GM10847 (cell line): Measurements from ENCODE around the gene ZBTB7B.

Experiments used
- POLR2A ChIP-seq: IDR thresholded peaks from 2 replicates; pipeline ENCODE4 v1.6.1; 2011; ENCODE audit not compliant: insufficient read length; ENCODE audit errors: extremely low read depth

Gene ZBTB7B

DNA sequence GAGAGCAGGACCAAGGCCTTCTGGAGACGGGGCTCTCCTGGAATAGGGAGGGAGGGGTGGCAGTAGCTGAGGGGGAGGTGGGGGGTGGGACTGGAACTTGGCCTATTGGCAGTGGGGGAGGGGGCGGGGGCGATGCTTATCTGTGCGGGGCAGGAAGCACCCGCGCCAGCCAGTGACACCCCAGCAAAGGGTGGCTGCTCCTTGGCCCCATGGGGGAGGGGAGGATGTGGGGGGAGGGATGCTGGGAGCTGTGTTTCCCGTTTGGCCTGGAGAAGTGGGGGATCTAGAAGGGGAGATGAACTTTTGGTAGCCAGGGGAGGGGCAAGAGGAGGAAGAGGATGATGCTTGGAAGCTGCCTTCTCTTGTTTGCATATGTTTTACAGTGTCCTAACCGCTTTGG, 11.0 kb downstream of the ZBTB7B start:
- no peak for TF ChIP-seq POLR2A

DNA sequence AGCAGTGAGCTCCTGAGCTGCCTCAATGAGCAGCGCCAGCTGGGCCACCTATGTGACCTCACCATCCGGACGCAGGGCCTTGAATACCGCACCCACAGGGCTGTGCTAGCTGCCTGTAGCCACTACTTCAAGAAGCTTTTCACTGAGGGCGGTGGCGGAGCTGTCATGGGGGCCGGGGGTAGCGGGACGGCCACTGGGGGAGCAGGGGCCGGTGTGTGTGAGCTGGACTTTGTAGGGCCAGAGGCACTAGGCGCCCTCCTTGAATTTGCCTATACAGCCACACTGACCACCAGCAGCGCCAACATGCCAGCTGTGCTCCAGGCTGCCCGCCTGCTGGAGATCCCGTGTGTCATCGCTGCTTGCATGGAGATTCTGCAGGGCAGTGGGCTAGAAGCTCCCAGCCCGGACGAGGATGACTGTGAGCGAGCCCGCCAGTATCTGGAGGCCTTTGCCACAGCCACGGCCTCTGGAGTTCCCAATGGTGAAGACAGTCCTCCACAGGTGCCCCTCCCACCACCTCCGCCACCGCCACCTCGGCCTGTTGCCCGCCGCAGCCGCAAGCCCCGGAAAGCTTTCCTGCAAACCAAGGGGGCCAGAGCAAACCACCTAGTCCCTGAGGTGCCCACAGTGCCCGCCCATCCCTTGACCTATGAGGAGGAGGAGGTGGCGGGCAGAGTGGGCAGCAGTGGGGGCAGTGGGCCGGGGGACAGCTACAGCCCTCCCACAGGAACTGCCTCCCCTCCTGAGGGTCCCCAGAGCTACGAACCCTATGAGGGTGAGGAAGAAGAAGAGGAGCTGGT, 12.3 kb downstream of the ZBTB7B start:
- no peak for TF ChIP-seq POLR2A

DNA sequence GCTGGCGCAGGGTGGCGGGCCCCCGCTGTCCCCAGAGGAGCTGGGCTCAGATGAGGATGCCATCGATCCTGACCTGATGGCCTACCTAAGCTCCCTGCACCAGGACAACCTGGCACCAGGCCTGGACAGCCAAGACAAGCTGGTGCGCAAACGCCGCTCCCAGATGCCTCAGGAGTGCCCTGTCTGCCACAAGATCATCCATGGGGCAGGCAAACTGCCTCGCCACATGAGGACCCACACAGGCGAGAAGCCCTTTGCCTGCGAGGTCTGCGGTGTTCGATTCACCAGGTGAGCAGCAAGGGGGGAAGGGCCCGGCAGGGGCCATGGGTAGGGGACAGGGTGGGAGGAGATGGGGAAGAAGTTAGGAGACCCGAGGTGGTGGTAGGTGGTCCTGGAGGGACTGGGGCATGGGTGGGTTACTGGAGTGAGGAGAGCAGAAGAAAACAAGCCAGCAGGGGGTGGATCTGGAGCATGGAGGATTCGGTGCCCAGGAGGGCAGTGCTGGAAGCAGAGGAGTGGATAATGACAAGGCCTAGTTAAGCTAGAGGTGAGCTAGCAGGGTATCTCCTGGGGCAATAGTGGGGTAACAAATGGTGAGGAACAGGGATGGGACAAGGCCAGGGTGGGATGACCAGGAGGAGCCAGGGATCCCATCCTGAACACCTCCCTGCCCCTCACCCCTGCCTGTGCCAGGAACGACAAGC, 13.1 kb downstream of the ZBTB7B start:
- TF ChIP-seq POLR2A = no peak

DNA sequence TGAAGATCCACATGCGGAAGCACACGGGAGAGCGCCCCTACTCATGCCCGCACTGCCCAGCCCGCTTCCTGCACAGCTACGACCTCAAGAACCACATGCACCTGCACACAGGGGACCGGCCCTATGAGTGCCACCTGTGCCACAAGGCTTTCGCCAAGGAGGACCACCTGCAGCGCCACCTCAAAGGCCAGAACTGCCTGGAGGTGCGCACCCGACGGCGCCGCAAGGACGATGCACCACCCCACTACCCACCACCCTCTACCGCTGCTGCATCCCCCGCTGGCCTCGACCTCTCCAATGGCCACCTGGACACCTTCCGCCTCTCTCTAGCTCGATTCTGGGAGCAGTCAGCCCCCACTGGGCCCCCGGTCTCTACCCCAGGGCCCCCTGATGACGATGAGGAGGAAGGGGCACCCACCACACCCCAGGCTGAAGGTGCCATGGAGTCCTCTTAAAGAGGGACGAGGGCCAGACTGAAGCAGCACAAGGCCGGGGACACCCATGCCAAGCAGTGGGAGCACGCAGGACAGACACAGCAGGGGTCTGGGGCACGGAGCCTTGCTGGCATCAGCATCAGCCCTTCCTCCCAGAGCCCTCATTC, 13.7 kb downstream of the ZBTB7B start:
- TF ChIP-seq POLR2A = no peak

DNA sequence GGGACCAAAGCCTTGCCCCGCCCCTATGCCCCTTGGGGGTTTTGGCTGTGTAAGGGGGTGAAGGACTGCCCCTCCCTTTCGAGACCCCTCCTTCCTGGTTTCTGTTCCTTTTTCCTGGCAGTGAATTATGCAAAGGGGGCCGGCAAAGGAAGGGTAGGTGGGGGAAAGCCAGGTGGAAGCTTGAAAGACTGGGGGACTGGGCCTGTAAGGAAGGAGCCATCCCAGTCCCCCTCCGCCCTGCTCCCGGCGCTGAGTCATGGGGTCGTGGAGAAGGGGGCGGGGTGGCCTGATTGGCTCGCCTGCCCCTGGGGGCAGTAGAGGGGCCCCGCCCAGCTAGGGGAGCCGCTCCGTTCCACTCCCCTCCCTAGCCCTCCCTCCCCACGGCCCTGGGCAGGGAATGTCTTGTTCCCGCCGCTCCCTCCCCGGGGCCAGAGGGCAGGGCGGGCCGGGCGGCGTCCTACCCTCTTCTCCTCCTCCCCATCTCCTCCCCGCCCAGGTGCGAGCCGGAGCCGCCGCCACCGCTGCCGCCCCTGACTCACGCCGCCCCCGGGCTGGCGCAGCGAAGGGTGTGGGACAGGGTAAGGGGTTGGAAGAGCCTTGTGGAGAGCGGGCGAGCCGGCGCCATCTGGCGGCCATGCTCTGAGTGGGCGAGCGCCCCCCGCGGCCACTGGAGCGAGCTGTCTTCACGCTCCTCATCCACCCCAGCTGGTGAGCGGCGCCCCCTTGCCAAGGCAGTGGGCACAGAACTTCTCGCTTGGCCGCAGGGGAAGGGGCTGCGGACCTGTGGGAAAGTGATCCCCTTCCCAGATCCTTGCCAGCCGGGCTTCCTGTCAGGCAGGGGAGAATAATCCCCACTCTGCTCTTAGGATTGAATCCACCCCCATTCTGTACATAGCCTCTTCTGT, 14.7 kb downstream of the ZBTB7B start:
- TF ChIP-seq POLR2A = no peak

DNA sequence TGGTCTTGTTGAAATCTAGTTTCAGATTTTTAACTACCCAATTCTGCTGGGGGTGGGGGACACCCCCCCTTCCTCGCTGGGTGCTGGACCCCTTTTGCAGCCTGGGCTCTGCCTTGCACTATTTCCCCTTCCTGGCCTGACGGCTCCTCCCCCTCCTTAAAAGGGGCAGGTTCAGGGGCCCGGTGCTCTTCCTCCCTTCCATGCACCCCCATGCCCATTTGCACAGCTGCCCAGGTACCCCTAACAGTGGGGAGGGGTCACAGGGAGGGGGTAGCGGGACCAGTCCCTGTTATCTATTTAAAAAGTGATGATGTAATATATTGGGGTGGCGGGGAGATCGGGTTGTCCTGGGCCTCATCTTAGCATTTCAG, 15.3 kb downstream of the ZBTB7B start:
- TF ChIP-seq POLR2A = no peak

DNA sequence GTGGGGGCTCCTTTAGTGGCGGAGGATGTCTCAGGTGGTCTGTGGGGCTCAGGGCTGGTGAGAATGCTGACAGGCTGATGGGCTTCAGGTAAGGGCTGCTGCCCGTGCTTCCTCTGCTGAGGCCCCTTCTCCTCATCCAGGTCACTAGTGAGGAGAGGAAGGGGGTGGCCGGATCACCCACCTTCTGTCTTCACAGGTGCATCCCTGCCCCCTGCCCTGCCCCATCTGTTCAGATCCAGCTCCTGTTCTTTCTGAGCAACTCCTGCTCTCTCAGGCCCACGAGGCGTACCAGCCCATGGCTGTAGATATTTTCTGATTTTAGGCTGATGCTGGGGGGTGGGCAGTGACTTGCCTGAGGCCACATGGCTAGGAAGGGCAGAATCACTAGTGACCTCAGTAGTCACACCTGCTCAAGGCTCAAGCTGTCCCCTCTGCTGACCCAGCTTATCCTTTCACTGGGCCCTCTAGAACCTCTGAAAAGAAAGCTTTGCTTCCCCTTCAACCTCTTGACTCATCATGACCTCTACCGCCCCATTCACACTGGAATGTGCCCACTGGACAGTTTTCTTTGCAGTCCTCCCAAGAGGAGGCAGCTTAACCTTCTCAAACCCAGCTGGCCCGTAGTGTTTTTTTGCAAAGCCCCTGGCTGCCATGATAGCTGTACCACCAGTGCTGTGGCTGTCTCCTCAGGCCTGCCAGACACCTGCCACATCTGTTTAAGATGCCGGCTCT, 16.2 kb downstream of the ZBTB7B start:
- TF ChIP-seq POLR2A = no peak

DNA sequence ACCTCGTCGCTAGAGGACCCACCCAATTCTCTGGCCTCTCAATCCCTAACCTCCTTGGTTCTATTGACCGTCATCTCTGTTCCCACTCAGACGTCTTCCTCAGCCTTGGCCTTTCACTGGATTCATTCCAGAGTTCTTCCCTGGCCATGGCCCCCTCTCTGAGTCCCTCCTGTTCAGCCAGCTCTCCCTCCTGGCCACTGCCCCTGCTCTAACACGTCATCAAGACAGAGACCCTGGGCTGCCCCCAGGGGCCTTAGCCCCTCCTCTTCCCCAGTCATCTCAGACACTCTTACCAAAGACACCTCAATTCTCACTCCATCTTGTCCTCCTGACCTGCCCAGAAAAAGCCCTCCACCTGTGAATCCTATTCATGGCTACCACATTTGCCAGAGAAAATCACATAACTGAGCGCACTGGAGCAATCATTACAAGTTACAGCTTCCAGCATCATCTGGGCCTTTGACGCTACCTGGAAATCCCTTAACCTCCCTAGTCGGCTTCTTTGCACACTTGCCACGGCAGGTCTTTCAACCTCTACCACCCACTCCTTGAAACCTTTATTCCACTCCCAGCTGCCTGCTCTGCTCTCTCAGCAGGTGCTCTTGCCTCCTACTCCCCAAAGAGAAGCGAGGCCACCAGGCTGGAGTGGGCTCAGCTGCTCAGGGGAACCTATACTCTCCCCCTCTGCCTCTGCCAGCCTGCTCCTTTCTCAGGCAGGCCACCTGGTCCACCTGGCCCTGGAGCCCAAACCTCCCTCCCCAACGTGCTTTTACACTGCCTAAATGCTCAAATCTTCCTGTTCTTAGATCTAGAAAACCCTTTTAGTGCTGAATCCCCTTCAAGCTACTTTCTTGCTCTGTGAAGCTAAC, 17.0 kb downstream of the ZBTB7B start:
- TF ChIP-seq POLR2A = no peak

DNA sequence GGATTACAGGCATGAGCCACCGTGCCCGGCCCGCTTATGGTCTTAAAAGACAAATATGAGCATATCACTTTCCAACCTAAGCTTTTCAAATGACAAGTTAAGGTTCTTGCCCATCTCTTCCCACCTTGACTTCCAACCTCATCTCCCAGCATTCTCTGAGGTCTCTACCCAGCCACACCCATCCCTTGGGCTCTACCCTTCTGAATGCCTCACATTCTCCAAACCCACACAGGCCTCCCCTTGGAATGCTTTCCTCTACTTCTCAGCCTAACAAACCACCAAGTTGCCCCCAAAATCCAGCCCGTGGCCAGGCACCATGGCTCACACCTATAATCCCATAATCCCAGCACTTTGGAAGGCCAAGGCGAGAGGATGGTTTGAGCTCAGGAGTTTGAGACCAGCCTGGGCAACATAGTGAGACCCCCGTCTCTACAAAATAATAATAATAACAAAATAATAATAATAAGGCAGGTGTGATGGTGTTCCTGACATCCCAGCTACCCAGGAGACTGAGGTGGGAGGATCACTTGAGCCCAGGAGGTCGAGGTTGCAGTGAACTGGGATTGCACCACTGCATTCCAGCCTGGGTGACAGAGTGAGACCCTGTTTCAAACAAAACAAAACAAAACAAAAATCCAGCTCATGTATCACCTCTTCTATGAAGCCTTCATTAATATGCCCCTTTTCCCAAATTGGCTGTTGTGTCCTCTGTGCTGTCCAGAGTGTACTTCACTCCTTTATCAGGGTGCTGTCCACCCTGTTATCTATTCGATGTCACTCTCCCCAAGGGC, 19.7 kb downstream of the ZBTB7B start:
- TF ChIP-seq POLR2A = no peak

DNA sequence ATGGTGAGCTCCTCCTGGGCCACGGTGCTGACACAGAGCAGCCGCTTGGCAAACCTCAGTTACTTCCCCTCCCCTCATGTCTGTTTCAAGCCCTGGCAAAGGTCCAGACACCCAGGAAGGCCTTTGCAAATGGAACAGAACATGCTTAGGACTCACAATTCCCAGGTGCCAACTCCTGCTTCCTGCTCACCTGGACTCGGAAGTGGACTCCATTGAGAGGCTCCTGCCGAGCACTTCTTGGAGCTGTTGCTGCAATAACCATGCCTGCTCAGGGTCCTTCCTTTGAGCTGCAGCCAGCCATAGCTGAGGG, 20.3 kb downstream of the ZBTB7B start:
- no peak for TF ChIP-seq POLR2A

DNA sequence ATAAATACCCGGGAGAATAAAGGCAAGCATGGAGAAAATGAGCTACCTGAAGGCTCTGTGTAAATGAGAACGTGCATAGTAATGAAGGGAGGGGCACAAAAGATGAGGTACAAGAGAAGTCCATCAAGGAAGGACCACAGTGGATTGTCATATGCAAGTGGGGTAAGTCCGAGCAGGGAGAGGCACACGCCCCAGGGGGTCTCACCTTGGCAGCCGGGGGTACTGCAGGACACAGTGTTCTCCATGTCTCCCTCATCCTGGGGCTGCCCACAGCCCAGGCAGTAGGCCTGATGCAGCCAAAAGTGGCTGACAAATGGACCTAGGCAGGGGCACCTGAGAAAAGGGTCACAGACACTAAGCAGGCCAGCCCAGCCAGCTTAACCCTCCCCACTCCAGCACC, 21.0 kb downstream of the ZBTB7B start:
- no peak for TF ChIP-seq POLR2A

DNA sequence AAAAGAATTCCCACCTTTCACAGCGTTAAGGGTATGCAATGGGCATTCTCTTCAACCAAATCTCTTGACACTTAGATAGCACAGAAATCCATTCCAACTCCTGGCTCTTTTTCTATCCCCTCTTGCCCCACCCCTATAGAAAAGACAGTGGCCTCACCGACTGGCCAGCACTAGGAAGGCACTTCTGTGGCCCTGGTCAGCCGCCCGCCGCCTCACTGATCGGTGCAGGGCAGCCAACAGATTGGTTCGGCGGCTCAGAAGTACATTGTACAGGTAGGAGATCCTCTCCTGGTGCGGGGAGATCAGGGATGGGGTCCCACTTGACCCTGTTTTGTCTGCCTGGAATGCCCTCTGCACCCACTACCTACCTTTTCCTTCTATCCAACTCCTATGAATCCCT, 21.7 kb downstream of the ZBTB7B start:
- TF ChIP-seq POLR2A = no peak

DNA sequence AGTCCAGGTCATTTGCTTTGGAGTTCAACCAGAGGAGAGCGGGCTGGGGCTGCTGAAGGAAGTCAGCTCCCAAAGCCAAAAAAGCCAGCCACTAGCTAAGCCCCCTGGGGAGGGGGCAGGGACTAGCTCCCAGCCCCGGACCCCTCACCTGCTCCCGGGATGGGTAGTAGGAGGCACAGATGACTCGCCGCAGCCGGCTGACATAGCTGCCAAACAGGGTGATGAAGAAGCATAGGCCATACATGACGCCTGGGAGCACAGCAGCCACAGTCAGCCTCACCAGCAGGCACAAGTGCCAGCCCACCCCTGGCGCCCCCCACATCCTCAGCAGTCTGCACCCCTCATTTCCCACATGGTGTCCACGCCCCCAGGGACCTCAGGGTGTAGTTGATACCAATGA, 23.6 kb downstream of the ZBTB7B start:
- no peak for TF ChIP-seq POLR2A

DNA sequence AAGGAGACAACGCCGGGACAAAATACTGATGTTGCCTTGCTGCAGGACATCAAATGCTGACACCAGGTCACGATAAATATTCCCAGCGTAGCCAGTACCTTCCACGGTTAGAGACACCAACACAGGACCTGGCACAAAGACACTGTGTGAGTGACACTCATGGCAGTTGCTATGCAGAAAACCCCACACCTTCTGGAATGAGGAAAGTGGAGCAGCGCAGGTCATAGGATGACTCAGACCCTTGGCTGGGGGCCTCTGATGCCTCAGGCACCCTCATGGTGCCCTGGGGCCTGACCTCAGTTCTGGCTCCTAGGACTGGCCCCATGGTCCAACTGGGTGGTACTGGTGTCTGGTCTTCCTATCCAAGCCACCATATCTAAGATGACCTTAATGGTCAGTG, 24.0 kb downstream of the ZBTB7B start:
- no peak for TF ChIP-seq POLR2A
